Measurements from ENCODE around the gene RIOK2.

The RIOK2 gene

GRCh38 chr5:97111616-97112015, 71.4 kb downstream of the RIOK2 start:
- Histone ChIP-seq H3K36me3 (ENCODE audit: control insufficient read depth, insufficient read depth, low read length) (no peaks in the 10 kb centered on the region), H3K27me3 (ENCODE audit: control insufficient read depth, insufficient read depth, low read length) (no peaks in the 10 kb centered on the region), H3K27ac (ENCODE audit: low read length) (no peak overlapping the region), H3K4me3 (ENCODE audit: low read length) (no peak overlapping the region), H3K9me3 (ENCODE audit: control insufficient read depth, insufficient read depth, low read length) (no peaks in the 10 kb centered on the region), H3K4me1 (ENCODE audit: control insufficient read depth, insufficient read depth, low read length) (no peaks in the 10 kb centered on the region; the same call in none of the 2 replicates)
- DNase-seq (ENCODE audit: low read depth, low spot score), result no peak
- no CpG with 5 or more reads among the region's 4 CpGs for WGBS (ENCODE audit: insufficient coverage, insufficient read length)

- no peak for DNase-seq (ENCODE audit: low read depth, low spot score)
- no CpG with 5 or more reads among the region's 5 CpGs for WGBS (ENCODE audit: insufficient coverage, insufficient read length)
Observed at GRCh38 chr5:97111004-97111403, 72.0 kb downstream of the RIOK2 start.

More at GRCh38 chr5:97111004-97111403, 72.0 kb downstream of the RIOK2 start:
- no peak overlapping the region for H3K27ac ChIP-seq (ENCODE audit: low read length)
- H3K27me3 ChIP-seq (ENCODE audit: control insufficient read depth, insufficient read depth, low read length), result no peaks in the 10 kb centered on the region
- no peaks in the 10 kb centered on the region for H3K36me3 ChIP-seq (ENCODE audit: control insufficient read depth, insufficient read depth, low read length)
- H3K9me3 ChIP-seq (ENCODE audit: control insufficient read depth, insufficient read depth, low read length), result no peaks in the 10 kb centered on the region
- H3K4me1 ChIP-seq (ENCODE audit: control insufficient read depth, insufficient read depth, low read length), result no peaks in the 10 kb centered on the region; the same call in none of the 2 replicates
- H3K4me3 ChIP-seq (ENCODE audit: low read length), result no peak overlapping the region

Data from iPS DF 6.9 (cell line).